GM23338 (cell line): ENCODE data around the gene FBXO33. TPM values are rescaled to one million over a fixed set of nuclear protein-coding genes. Genes with fewer than 3 reads are reported as not detected.

Experiments used
- ATAC-seq: fragments of 200-7000 bp; cut with Tn5 transposase; 3 replicates; pipeline ENCODE4 v1.9.1; 2020
- DNase-seq: peaks from one replicate; pipeline ENCODE4 v3.0.0-alpha.2; 2015; ENCODE audit warnings: low spot score
- H2AFZ ChIP-seq: fragments of 200-600 bp; sonication (generic); 2 replicates; pipeline ENCODE4 v1.8.0; 2016; ENCODE audit warnings: antibody characterized with exemption, mild to moderate bottlenecking, moderate library complexity
- H3F3A ChIP-seq: fragments of 200-600 bp; sonication (generic); replicated peaks from 2 replicates; pipeline ENCODE4 v1.8.0; 2017; ENCODE audit warnings: antibody characterized with exemption, mixed run types, low read depth
- H3K27ac ChIP-seq: fragments of 200-600 bp; sonication (generic); 2 replicates; pipeline ENCODE4 v1.6.1; 2016; ENCODE audit warnings: low read depth
- H3K27me3 ChIP-seq: fragments of 200-600 bp; sonication (generic); 2 replicates; pipeline ENCODE4 v1.8.0; 2016; ENCODE audit warnings: mild to moderate bottlenecking, mixed run types, moderate library complexity; ENCODE audit not compliant: insufficient read depth
- H3K36me3 ChIP-seq: fragments of 200-600 bp; sonication (generic); 2 replicates; pipeline ENCODE4 v1.8.0; 2016; ENCODE audit warnings: mild to moderate bottlenecking; ENCODE audit not compliant: insufficient read depth
- H3K4me1 ChIP-seq: fragments of 200-600 bp; sonication (generic); 2 replicates; pipeline ENCODE4 v1.8.0; 2016; ENCODE audit warnings: mild to moderate bottlenecking, moderate library complexity; ENCODE audit not compliant: insufficient read depth
- H3K4me2 ChIP-seq: fragments of 200-600 bp; sonication (generic); 2 replicates; pipeline ENCODE4 v1.7.1; 2017; ENCODE audit warnings: mixed run types
- H3K4me3 ChIP-seq: fragments of 200-600 bp; sonication (generic); 2 replicates; pipeline ENCODE4 v1.6.1; 2016; ENCODE audit warnings: mixed run types
- H3K79me2 ChIP-seq: fragments of 200-600 bp; sonication (generic); replicated peaks from 2 replicates; pipeline ENCODE4 v1.8.0; 2017; ENCODE audit warnings: mild to moderate bottlenecking; ENCODE audit not compliant: insufficient read depth
- H3K9me2 ChIP-seq: fragments of 200-600 bp; sonication (generic); 2 replicates; pipeline ENCODE4 v1.8.0; 2017; ENCODE audit not compliant: insufficient read depth
- H4K20me1 ChIP-seq: fragments of 200-600 bp; sonication (generic); replicated peaks from 2 replicates; pipeline ENCODE4 v1.8.0; 2017; ENCODE audit warnings: mild to moderate bottlenecking; ENCODE audit not compliant: insufficient read depth
- H3K27ac Mint-ChIP-seq: 2 replicates; pipeline ENCODE4 v1.8.0; 2020; ENCODE audit warnings: inconsistent platforms, mild to moderate bottlenecking, moderate library complexity, mixed read lengths
- H3K27me3 Mint-ChIP-seq: 3 replicates; pipeline ENCODE4 v1.8.0; 2022; ENCODE audit warnings: low read depth, mild to moderate bottlenecking, moderate library complexity, mixed read lengths, inconsistent platforms; ENCODE audit not compliant: insufficient read depth, poor library complexity
- H3K36me3 Mint-ChIP-seq: 3 replicates; pipeline ENCODE4 v1.8.0; 2021; ENCODE audit warnings: low read depth, mild to moderate bottlenecking, inconsistent platforms, moderate library complexity, mixed read lengths
- H3K4me1 Mint-ChIP-seq: 3 replicates; pipeline ENCODE4 v1.8.0; 2020; ENCODE audit warnings: mild to moderate bottlenecking, inconsistent platforms, mixed read lengths
- H3K4me3 Mint-ChIP-seq: 3 replicates; pipeline ENCODE4 v1.8.0; 2021; ENCODE audit warnings: moderate library complexity, mild to moderate bottlenecking, inconsistent platforms, mixed read lengths
- H3K9me3 Mint-ChIP-seq: 3 replicates; pipeline ENCODE4 v1.8.0; 2020; ENCODE audit warnings: moderate library complexity, mild to moderate bottlenecking, inconsistent platforms, mixed read lengths
- CREB1 ChIP-seq: fragments of 250-450 bp; sonication (Bioruptor Pico); IDR thresholded peaks from 2 replicates; pipeline ENCODE4 v1.5.0; 2020; ENCODE audit warnings: low read depth, mild to moderate bottlenecking, moderate library complexity
- EZH2 ChIP-seq: fragments of 200-600 bp; sonication (generic); IDR thresholded peaks from one replicate; pipeline ENCODE4 v1.8.0; 2017; ENCODE audit warnings: antibody characterized with exemption, mild to moderate bottlenecking, low read depth; ENCODE audit not compliant: unreplicated experiment
- JUNB ChIP-seq: IDR thresholded peaks from one replicate; pipeline ENCODE4 v1.6.1; 2016; ENCODE audit warnings: antibody characterized with exemption; ENCODE audit not compliant: unreplicated experiment
- POLR2AphosphoS5 ChIP-seq: IDR thresholded peaks from 2 replicates; pipeline ENCODE4 v1.6.1; 2016; ENCODE audit warnings: antibody characterized with exemption, low read depth
- STAT1 ChIP-seq: IDR thresholded peaks from one replicate; pipeline ENCODE4 v1.6.1; 2016; ENCODE audit warnings: antibody characterized with exemption; ENCODE audit not compliant: unreplicated experiment
- ZNF331 ChIP-seq: fragments of 250-450 bp; sonication (Bioruptor Pico); IDR thresholded peaks from 2 replicates; pipeline ENCODE4 v1.5.0; 2020; ENCODE audit warnings: low read depth, mild to moderate bottlenecking, moderate library complexity
- long read RNA-seq: library from polyadenylated mRNA; unstranded; transcript quantifications from one replicate; pipeline ENCODE4 v2.0.0, GENCODE V29; 2020; ENCODE audit not compliant: unreplicated experiment
- polyA plus RNA-seq: library from polyadenylated mRNA; unstranded; fragments of >200 nt; fragmentation: Nextera tagmentation; extraction: Ambion mirVana; gene quantifications from 2 replicates; pipeline ENCODE4 v1.2.1, GENCODE V29; 2016
- total RNA-seq: library from RNA; depleted of rRNA; stranded (reverse); fragments of >200 nt; shearing (Covaris generic); gene quantifications from 2 replicates; pipeline ENCODE4 v1.2.3, GENCODE V29; 2014; rRNA removed
- TF ChIP-seq, protein P1 (sequence below): fragments of 250-450 bp; sonication (Bioruptor Pico); IDR thresholded peaks from 2 replicates; pipeline ENCODE4 v1.5.0; 2020; ENCODE audit warnings: mild to moderate bottlenecking, moderate library complexity
- TF ChIP-seq, protein P2 (sequence below): IDR thresholded peaks from one replicate; pipeline ENCODE4 v1.6.1; 2018; ENCODE audit warnings: antibody characterized with exemption; ENCODE audit not compliant: unreplicated experiment

Gene FBXO33, protein sequence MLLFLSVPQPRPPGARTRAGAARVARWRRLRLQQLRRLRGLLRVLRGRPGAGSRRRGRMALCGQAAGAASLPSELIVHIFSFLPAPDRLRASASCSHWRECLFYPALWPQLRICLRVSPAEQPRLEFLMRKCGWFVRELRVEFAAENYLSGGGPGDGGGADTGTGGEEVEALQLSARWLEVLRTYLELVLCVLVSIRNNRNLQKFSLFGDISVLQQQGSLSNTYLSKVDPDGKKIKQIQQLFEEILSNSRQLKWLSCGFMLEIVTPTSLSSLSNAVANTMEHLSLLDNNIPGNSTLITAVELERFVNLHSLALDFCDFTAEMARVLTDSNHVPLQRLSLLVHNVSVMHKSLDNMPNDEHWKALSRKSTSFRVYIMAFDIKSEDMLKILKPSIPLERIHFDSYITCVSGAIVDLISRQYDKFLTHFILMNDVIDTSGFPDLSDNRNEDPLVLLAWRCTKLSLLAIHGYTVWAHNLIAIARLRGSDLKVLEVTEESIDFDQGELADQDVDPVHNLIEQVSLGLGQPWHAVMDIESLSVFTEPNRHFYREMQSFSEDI
- 13.1 and 13.4 TPM in 2 replicates for total RNA-seq
- polyA plus RNA-seq = 6.7 and 7.0 TPM in 2 replicates
- long read RNA-seq = 0 reads

DNA sequence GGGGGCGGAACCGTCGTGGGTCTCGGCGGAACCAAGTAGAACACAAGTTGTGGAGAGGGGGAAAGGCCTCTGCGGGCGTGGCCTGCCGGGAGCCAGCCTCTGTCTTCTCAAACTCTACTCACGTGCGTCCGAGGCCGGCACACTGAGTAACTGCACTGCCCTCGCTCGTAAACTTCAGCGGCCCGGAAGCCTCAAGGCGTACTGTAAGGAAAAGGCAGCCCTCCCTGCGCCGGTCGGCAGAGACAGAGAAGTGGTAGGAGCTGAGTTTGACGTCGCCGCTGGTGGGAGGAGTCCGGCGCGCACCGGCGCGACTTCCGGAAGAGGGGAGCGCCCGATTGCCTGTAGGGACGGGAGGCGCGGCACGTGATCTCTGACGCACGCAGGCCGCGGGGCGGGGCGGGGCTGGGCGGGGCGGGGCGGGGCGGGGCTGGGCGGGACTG lies at the start of gene FBXO33:
Gene FBXO33 (minus strand): TSS at position 255 of the 440 bp plus-strand sequence. CDS start 271 bp downstream, outside the sequence.
- Histone ChIP-seq H3K27ac (peak within 1 kb of the TSS; percentile 100), H3K79me2 (peaks cover 43% of the 10 kb centered on the region), H3K27me3 (no peaks in the 10 kb centered on the region), H4K20me1 (peaks cover 16% of the 10 kb centered on the region; the same call in 1 of the 2 replicates), H3K4me2 (peak within 1 kb of the TSS; percentile 95), H3K36me3 (no peaks in the 10 kb centered on the region), H3K9me2 (no peaks in the 10 kb centered on the region), H2AFZ (peak within 1 kb of the TSS; percentile 99), H3K4me3 (peak within 1 kb of the TSS; percentile 75), H3K4me1 (peaks cover 16% of the 10 kb centered on the region; the same call in 1 of the 2 replicates), H3F3A (no peaks in the 10 kb centered on the region)
- peak; percentile 84 for ATAC-seq
- TF ChIP-seq ZNF331 (CRISPR knock-in tag) = no peak
- peak; percentile 85 for TF ChIP-seq CREB1 (CRISPR knock-in tag)
- Mint-ChIP-seq H3K4me1 (peaks cover 17% of the 10 kb centered on the region), H3K9me3 (no peaks in the 10 kb centered on the region), H3K27me3 (peaks cover 4% of the 10 kb centered on the region), H3K36me3 (no peaks in the 10 kb centered on the region), H3K4me3 (peak within 1 kb of the TSS; percentile 100), H3K27ac (peak within 1 kb of the TSS; percentile 100)
- peak; percentile 94 for DNase-seq

DNA sequence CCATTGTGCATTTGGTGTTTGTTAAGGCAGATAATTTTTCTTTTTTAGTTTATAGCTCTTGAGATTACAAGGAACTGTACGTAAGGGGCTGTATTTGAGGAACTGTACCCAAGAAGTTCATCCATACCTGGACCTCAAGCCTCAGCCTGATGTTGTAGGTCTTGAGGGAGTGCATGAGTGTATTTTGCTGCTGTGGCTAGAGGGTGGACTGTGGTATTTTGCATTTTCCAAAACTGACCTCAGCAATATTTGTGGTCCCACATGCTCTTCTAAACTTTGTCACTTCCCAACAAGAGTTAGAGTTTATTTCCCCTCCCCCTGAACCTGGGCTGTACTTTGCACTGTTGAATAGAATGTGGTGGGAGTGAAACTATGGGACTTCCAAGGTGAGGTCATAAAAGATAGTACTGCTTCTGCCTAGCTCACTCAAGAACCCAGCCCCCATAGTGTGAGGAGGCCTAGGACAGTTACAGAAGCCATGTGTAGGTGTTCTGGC lies 42.2 kb upstream of the FBXO33 start:
- H3K27ac ChIP-seq = no peak overlapping the region
- ATAC-seq (no peak), DNase-seq (no peak)
- no peaks in the 10 kb centered on the region for H3K79me2 ChIP-seq
- no peaks in the 10 kb centered on the region for H3K4me1 ChIP-seq
- no peak overlapping the region for H2AFZ ChIP-seq
- Mint-ChIP-seq H3K27me3 (no peaks in the 10 kb centered on the region), H3K27ac (no peak overlapping the region), H3K4me3 (no peak overlapping the region), H3K4me1 (peaks cover 2% of the 10 kb centered on the region), H3K9me3 (peaks cover 7% of the 10 kb centered on the region; the same call in 2 of the 3 replicates), H3K36me3 (peaks cover 5% of the 10 kb centered on the region; the same call in 1 of the 3 replicates)
- H3K27me3 ChIP-seq = no peaks in the 10 kb centered on the region
- H3K9me2 ChIP-seq = no peaks in the 10 kb centered on the region
- no peaks in the 10 kb centered on the region for H3K36me3 ChIP-seq
- H3K4me3 ChIP-seq = no peak overlapping the region
- H3F3A ChIP-seq = no peaks in the 10 kb centered on the region
- no peaks in the 10 kb centered on the region for H4K20me1 ChIP-seq
- H3K4me2 ChIP-seq = no peak overlapping the region
- no peak for TF ChIP-seq EZH2
- TF ChIP-seq ZNF331 (CRISPR knock-in tag) = no peak
- TF ChIP-seq POLR2AphosphoS5 = no peak
- TF ChIP-seq JUNB = no peak
- TF ChIP-seq CREB1 (CRISPR knock-in tag) = no peak
- no peak for TF ChIP-seq STAT1
- TF ChIP-seq, protein P1, sequence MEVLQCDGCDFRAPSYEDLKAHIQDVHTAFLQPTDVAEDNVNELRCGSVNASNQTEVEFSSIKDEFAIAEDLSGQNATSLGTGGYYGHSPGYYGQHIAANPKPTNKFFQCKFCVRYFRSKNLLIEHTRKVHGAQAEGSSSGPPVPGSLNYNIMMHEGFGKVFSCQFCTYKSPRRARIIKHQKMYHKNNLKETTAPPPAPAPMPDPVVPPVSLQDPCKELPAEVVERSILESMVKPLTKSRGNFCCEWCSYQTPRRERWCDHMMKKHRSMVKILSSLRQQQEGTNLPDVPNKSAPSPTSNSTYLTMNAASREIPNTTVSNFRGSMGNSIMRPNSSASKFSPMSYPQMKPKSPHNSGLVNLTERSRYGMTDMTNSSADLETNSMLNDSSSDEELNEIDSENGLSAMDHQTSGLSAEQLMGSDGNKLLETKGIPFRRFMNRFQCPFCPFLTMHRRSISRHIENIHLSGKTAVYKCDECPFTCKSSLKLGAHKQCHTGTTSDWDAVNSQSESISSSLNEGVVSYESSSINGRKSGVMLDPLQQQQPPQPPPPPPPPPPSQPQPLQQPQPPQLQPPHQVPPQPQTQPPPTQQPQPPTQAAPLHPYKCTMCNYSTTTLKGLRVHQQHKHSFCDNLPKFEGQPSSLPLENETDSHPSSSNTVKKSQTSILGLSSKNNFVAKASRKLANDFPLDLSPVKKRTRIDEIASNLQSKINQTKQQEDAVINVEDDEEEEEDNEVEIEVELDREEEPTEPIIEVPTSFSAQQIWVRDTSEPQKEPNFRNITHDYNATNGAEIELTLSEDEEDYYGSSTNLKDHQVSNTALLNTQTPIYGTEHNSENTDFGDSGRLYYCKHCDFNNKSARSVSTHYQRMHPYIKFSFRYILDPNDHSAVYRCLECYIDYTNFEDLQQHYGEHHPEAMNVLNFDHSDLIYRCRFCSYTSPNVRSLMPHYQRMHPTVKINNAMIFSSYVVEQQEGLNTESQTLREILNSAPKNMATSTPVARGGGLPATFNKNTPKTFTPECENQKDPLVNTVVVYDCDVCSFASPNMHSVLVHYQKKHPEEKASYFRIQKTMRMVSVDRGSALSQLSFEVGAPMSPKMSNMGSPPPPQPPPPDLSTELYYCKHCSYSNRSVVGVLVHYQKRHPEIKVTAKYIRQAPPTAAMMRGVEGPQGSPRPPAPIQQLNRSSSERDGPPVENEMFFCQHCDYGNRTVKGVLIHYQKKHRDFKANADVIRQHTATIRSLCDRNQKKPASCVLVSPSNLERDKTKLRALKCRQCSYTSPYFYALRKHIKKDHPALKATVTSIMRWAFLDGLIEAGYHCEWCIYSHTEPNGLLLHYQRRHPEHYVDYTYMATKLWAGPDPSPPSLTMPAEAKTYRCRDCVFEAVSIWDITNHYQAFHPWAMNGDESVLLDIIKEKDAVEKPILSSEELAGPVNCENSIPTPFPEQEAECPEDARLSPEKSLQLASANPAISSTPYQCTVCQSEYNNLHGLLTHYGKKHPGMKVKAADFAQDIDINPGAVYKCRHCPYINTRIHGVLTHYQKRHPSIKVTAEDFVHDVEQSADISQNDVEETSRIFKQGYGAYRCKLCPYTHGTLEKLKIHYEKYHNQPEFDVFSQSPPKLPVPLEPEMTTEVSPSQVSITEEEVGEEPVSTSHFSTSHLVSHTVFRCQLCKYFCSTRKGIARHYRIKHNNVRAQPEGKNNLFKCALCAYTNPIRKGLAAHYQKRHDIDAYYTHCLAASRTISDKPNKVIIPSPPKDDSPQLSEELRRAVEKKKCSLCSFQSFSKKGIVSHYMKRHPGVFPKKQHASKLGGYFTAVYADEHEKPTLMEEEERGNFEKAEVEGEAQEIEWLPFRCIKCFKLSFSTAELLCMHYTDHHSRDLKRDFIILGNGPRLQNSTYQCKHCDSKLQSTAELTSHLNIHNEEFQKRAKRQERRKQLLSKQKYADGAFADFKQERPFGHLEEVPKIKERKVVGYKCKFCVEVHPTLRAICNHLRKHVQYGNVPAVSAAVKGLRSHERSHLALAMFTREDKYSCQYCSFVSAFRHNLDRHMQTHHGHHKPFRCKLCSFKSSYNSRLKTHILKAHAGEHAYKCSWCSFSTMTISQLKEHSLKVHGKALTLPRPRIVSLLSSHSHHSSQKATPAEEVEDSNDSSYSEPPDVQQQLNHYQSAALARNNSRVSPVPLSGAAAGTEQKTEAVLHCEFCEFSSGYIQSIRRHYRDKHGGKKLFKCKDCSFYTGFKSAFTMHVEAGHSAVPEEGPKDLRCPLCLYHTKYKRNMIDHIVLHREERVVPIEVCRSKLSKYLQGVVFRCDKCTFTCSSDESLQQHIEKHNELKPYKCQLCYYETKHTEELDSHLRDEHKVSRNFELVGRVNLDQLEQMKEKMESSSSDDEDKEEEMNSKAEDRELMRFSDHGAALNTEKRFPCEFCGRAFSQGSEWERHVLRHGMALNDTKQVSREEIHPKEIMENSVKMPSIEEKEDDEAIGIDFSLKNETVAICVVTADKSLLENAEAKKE (CRISPR knock-in tag) = no peak
- TF ChIP-seq, protein P2, sequence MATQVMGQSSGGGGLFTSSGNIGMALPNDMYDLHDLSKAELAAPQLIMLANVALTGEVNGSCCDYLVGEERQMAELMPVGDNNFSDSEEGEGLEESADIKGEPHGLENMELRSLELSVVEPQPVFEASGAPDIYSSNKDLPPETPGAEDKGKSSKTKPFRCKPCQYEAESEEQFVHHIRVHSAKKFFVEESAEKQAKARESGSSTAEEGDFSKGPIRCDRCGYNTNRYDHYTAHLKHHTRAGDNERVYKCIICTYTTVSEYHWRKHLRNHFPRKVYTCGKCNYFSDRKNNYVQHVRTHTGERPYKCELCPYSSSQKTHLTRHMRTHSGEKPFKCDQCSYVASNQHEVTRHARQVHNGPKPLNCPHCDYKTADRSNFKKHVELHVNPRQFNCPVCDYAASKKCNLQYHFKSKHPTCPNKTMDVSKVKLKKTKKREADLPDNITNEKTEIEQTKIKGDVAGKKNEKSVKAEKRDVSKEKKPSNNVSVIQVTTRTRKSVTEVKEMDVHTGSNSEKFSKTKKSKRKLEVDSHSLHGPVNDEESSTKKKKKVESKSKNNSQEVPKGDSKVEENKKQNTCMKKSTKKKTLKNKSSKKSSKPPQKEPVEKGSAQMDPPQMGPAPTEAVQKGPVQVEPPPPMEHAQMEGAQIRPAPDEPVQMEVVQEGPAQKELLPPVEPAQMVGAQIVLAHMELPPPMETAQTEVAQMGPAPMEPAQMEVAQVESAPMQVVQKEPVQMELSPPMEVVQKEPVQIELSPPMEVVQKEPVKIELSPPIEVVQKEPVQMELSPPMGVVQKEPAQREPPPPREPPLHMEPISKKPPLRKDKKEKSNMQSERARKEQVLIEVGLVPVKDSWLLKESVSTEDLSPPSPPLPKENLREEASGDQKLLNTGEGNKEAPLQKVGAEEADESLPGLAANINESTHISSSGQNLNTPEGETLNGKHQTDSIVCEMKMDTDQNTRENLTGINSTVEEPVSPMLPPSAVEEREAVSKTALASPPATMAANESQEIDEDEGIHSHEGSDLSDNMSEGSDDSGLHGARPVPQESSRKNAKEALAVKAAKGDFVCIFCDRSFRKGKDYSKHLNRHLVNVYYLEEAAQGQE = no peak
